GM12801 (cell line): ENCODE data around the gene SLC8A1.

Experiments
- TF ChIP-seq, protein P1 (sequence below): IDR thresholded peaks from one replicate; pipeline ENCODE4 v1.5.1; 2011; ENCODE audit warnings: control low read depth; ENCODE audit not compliant: insufficient read length; ENCODE audit errors: extremely low read depth

Gene SLC8A1

DNA sequence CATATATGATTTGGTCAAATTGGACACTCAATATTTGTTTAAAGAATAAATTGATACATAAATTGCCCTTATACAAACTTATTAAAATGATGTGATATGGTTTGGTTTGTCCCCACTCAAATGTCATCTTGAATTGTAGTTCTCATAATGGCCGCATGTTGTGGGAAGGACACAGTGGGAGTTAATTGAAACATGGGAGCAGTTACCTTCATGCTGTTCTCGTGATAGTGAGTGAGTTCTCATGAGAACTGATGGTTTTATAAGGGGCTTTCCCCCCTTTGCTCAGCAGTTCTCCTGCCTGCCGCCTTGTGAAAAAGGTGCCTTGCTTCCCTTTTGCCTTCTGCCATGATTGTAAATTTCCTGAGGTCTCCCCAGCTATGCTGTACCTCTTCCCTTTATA is 34.0 kb upstream of the SLC8A1 start:
- TF ChIP-seq, protein P1, sequence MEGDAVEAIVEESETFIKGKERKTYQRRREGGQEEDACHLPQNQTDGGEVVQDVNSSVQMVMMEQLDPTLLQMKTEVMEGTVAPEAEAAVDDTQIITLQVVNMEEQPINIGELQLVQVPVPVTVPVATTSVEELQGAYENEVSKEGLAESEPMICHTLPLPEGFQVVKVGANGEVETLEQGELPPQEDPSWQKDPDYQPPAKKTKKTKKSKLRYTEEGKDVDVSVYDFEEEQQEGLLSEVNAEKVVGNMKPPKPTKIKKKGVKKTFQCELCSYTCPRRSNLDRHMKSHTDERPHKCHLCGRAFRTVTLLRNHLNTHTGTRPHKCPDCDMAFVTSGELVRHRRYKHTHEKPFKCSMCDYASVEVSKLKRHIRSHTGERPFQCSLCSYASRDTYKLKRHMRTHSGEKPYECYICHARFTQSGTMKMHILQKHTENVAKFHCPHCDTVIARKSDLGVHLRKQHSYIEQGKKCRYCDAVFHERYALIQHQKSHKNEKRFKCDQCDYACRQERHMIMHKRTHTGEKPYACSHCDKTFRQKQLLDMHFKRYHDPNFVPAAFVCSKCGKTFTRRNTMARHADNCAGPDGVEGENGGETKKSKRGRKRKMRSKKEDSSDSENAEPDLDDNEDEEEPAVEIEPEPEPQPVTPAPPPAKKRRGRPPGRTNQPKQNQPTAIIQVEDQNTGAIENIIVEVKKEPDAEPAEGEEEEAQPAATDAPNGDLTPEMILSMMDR, result no peak

DNA sequence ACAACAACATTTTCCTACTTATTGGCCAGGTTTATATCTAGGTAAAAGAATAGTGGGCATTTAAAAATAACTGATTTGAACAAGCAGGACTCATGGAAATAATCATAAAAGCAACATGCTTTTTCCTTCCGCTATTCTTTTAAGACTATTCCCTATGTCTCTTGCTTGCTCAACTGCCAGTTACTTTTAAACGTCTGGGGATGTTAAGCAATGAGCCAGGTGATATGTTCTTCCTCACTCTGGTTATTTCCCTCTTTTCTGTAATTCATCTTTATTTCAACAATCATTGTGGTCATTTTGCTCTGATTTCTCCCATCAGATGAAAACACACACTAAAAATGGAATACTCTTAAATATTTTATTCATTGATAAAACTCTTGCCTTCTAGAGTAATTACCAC is 33.4 kb upstream of the SLC8A1 start:
- TF ChIP-seq, protein P1, result no peak

DNA sequence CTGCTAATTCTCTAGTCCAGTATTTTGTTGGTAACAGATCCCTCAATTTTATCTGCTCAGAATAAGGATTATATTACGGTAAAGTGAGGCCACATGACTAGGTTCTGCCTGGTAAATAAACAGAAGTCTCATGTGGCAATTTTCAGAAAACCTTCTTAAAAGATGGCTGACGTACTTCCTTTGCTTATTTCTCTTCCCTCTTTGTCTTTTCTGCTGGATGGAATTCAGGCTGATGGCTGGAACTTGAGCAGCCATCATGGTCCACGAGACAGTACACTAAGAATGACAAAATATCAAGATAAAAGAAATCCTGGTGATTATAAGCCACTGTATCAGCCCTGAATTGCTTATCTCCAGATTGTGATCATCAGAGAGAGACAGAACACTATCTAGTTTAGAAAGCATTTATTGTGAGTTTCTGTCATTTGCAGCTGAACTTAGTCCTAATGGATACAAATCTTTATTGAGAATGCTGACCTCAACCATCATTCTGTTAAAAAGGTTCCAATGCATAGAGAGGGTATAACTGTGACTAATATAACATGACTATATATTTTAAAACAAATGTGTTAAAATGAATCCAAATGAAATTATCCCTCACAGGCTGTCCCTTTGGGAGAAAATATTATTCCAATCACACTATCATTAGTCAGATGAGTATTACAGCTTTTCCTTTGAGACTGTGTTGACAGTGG is 31.8 kb upstream of the SLC8A1 start:
- TF ChIP-seq, protein P1, result no peak

DNA sequence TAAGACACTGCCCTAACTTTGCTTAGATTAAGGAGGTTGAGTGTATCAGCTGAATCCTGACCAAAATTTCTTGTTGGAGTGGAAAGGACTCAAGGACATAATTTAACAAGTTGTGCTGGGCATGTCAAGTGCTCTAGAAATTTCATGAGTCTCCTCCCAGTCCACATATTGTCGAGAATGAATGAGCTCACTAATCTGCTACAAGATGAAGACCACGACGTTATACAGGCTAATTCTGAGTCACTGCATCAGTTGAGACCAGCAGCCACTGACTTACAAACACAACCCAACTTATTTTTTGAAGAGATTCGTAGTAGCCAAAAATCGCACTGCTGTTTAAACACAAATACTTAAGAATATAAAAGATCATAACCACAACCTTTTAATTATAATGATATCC is 28.7 kb upstream of the SLC8A1 start:
- TF ChIP-seq, protein P1, result no peak

DNA sequence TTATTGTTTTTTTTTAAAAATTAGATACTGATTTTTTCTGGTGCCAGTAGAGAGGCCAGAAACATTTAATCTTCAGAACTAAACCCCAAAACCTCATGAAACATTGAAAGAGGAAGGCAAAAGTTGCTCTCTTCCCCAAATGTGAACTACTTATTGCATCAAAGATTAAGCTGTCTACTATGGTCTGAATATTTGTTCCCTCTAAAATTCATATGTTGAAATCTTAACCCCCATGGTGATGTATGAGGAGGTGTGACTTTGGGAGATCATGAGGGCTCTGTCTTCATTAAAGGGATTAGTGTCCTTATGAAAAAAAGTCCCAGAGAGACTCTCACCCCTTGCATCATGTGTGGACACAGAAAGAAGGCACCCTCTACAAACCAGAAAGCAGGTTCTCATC is 28.2 kb upstream of the SLC8A1 start:
- TF ChIP-seq, protein P1, result no peak

DNA sequence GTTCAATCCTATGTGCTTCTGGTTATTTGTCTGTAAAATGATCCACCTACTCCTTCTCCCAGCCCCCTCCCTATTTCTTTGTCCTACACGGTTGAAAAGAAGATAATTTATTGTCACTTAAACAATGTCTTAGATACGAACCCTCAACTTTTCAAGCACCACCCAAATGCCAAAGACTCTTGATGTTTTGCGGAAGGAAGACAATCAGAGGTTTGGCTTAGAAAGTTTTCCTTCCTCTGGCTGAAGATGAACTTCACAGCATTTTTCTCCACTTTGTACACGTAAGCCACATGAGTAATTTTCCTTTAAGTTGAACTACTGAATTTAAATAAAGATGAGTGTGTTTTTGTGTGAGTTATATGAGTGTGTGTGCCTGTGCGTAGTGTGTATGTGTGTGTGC is 25.5 kb upstream of the SLC8A1 start:
- TF ChIP-seq, protein P1, result no peak

DNA sequence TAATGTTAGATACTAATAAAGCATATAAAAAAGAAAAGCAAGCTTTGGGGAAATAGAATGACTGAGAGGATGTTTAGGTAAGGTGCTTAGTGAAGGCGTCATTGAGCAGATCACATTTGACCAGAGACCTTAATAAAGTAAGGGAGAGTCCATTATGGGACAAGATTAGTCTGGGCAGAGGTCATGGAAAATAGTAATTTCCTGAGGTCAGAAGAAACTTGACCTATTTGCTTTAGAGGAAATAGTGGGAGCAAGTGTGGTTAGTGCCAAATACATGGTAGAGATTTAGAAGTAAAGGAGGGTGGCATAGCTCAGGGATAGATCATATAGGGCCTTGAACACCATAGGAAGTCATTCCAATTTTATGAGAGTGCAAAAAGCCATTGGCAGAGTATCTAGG is 24.5 kb upstream of the SLC8A1 start:
- TF ChIP-seq, protein P1, result no peak
